HG03175 (cell line): ENCODE measurements around the gene EML6.
"Not testable (repeated sequence)": the region's sequence is repeated elsewhere in the genome, so short reads cannot be mapped to it uniquely, and the experiment has no call there.

Source experiments
- ATAC-seq: cut with Tn5 transposase; IDR thresholded peaks from one replicate; pipeline ENCODE4 v1.9.1; 2021; ENCODE audit warnings: mild to moderate bottlenecking, moderate library complexity; ENCODE audit not compliant: unreplicated experiment

The EML6 gene

DNA sequence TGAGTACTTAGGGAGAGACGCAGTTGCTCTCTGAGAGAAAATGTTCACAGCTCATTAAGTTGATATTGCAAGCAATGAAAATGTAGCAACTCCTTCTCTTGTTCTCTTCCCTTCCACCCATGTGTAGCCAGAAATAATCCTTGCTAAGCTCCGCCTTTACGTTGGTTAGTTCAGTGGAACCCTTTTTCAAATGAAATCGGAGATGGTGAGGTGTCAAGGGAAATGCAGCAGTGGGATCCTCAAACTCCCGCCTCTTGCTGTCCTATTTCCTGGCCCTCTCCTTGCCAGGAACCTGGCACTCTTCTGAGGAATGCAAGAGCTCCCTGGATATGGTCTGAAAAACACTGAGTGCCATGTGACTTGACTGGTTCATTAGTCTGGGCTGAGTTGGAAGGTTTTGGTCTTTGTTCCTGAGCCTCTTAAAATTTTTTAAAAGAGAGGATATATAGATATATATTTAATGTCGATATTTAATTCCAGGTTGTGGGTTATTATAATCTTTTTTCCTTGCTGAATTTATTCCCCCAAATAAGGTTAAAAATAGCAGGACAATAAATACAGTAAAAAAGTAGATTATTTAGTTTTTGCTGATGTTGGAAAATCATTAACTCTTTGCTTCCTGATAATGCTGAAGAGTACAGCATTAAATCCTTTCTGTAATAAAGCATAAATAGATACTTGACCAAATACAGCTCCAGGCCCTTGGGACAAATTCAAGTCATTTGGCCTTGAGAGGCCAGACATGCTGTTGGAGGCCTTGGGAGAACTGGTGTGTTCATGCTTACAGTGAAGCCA lies 116.2 kb downstream of the EML6 start:
- ATAC-seq, result no peak

DNA sequence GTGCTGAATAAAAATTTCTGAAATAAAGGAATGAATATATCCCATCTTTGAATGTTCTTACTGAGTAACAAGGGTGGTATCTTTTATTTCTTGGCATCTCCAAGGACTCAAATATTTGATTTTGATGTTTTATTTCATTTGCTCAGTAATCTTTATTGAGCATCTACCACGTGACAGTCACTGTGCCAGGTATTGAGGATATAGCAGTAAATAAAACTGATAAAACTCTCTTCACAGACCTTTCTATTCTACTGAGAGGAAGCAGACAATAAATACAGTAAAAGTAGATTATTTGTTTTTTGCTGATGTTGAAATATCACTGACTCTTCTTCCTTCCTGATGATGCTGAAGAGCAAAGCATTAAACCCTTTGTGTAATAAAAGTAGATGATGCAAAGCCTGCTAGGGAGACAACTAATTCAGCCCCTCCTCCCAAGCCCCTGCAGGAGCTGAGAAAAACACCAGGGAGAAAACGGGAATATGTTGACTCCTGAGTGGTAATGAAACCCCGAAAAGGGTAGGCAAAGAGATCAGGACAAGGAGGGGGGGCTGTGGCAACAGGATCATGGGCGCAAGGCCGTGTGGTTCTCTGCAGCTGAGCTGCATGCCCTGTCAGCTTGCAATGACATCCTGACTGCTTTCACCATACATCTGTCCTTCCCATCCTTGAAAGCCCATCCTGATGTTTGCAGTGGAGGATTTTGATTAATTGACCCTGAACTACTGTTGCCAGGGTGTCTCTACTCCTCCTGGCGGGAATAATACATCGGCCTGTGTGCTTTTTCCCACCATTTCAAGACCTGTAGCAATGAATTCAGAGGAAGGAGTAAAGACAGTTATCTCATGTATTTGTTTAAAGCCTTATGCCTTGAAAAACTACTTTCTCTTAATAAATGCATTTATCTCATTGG lies 117.4 kb downstream of the EML6 start:
- ATAC-seq, result no peak

DNA sequence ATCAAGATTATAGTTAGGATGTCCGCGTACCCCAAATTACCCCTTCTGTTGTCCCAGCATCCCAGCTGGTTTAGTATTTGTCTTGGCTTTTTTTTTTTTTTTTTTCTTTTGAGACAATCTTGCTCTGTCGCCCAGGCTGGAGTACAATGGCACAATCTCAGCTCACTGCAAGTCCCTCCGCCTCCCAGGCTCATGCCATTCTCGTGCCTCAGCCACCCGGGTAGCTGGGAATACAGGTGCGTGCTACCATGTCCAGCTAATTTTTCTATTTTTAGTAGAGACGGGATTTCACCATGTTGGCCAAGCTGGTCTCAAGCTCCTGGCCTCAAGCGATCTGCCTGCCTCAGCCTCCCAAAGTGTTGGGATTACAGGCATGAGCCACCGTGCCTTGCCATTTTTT lies 118.0 kb downstream of the EML6 start:
- not testable (repeated sequence) for ATAC-seq

DNA sequence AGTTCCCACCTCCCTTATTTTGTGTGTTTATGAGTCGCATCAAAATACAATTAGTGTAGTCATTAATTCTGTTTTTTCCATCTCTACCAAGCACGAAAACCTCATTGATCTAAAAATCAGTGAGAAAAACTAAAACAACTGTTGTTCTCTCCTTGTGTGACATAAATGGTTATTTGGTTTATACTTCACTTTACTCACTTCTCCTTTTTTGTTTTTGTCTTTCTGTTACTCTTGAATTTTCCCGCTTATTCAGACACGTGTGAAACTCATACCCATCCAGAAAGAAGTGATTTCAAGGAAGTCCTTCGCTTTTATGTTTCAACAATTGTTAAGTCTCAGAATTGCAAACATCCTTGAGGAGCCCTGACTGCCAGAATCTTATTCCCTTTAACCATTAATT lies 121.6 kb downstream of the EML6 start:
- ATAC-seq, result no peak

DNA sequence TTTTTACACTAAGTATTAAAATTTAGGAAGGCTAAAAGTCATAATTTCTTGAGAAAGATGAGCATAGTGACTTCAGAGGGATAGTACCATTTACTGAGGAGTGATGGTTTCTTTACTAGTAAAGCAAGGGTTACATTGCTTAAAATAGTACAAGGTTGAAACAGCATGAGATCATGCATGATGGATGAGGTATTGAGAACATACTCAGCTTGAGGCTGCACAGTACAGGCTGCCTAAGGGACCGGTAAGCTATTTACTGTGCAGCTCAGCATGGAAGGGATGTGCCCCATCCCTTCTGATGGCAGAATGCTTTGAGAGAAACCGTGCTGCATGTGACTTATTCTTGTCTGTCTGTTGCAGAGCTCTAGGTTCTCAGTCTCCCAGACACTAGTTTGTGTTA lies 122.1 kb downstream of the EML6 start:
- ATAC-seq, result no peak

DNA sequence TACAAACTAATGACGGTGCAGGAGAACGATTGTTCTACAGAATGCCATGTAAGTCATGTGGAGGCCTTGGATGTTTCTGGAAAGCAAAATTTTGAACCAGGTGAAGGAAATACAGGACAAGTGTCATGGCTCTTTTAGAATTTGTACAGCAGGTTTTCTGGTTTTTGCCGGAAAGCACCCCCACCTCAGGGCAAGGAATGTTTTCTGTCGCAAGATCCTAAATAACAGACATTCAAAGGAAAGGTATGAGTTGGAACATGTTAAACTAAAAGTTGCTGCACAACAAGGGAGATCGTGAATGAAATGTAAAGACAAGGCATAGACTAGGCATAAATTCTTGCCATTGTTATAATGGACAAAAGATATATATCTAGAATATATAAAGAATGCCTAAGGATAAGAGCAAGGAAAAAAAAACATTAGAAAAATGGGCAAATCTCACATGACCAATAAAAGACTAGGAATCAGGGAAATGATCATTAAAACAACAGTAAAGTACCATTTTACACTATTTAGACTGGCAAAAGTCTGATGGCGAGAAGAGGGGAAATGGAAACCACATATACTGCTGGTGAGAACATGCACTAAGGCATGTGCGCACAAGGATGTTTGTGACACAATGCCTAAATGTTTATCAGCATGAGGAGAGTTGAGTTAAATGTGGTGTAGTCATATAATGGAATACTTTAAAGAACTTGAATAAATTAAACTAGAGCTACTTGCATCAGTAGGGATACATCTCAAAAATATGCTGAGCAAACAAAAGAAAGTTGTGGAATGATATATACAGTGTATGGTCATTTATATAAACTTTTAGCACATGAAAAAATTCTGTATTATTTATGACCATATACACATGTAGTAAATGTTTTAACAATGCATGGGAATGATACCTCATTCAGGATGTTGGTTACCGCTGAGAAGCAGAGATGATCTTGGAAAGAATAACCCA lies 127.0 kb downstream of the EML6 start:
- ATAC-seq, result no peak

DNA sequence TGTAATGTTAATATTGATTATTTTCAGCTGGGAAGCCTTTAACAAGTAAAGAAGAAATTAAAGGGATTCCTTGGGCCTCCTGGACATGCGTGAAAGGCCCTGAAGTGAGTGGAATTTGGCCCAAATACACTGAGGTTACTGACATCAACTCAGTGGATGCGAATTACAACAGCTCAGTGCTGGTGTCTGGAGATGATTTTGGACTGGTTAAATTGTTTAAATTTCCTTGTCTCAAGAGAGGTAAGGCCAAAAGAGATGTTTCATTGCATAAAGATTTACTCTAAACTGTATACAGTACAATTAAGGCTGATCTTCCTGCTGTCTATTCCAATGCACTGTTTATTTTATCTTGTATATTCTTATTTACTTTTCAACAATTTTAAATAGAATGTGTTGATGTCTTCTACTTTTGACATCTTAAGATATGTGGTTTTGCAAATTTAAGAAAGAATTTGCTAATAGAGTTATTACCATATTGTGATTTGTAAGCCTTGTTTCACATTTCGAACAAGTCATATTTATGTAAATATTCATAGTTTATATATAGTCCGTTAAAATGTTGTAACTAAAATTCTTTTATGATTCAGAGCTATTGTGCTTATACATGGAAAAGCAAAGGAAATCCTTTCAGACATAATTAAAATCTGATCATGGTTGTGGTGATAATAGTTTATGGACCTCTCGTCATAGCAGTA lies 130.3 kb downstream of the EML6 start:
- ATAC-seq, result no peak

DNA sequence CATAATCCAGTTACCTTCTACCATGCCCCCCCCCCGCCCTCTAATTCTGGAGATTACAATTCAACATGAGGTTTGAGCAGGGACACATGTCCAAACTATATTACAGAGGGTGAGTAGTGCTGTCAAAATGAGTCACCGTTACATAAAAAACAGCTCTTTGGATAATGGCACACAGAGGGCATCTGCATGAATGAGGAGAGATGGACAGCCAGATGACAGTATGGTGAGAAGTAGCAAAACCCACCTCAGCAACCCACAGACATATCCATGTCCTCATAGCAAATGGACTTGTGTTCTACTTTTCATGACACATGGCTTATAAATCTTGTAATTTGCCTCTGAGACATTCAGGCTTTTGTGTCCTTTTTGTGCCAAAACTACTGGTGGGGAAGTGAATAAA lies 132.0 kb downstream of the EML6 start:
- no peak for ATAC-seq

DNA sequence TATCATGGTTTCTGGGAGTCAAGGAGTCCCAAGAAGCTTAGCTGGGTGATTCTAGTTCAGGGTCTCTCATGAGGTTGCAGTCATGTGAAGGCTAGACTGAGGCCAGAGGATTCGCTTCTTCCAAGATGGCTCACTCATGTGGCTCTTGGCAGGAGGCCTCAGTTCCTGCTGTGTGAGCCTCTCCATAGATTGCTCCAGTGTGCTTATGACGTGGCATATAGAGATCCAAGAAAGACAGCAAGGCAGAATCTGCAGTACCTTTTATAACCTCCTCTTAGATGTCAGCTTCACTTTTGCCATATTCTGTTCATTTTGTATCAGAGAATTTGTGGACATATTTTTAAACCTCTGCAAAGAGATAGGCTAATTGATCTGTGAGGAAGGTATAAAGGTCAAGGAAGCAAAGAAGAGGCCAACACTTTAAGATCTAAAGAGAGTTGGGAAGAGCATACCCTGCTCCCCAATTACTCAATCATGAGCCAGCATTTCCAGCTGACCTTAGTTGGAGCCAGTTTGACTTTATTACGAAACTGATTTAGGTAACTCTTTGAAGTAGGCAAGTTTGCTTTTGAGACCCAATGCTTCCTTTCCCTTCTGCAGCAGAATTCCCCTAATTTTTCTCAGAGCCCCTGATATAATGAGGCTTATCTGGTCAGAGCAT lies 134.7 kb downstream of the EML6 start:
- ATAC-seq, result no peak

DNA sequence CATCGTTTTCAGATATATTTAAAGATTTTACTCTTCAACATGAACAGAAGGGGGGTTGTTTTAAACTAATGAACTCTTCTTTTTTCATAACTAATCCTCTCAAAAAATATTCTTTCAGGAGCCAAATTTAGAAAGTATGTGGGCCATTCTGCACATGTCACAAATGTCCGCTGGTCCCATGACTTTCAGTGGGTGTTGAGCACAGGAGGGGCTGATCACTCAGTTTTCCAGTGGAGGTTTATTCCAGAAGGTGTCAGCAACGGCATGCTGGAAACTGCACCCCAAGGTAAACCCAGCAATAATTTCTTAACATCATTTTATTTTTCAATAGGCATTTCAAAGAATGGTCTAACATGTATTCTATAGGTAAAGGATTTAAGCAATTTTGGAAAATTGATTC lies 136.0 kb downstream of the EML6 start:
- no peak for ATAC-seq

DNA sequence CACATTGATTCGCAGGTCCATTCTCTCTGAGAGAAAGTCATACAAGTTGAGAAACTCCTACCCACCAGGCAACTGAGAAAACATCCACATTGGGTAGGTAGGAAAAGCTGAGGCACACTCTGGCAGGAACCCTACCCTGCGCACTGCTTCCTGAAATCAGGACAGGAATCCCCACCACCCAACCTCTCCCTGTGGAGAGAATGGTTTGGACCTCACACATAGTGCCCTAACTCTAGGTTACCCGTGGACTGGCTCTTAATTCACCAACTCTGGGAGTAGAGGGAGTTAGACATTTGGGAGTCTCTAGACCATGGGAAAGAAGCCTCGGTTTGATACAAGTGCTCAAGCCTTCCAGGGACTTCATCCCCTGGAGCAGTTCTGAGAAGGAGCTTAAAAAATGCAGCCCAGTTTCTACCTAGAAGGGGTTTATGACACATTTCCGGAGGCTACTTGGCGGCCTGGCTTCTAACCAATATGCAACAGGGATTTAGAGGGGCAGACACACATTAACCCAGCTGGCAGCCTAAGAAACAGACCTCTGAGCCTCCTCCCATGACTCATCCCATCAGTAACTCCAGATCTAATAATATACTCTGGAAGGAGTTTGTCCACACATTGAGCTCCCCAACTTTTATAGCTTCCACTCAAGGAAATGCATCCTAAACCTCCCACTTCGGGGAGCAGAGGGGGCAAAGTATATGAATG lies 136.7 kb downstream of the EML6 start:
- no peak for ATAC-seq

DNA sequence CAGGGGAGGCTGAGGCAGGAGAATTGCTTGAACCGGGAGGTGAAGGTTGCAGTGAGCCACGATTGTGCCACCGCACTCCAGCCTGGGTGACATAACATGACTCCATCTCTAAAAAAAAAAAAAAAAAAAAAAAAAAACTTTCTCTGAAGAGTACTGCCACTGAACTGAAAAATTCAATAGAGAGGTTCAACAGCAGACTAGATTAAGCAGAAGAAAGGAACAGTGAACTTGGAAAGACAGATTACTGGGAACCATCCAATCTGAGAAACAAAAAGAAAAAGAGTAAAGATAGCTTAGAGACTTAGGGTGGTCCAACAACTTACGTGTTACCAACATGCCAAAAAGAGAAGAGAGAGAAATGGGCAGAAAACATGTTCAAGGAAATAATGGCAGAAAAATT lies 138.8 kb downstream of the EML6 start:
- ATAC-seq, result no peak

DNA sequence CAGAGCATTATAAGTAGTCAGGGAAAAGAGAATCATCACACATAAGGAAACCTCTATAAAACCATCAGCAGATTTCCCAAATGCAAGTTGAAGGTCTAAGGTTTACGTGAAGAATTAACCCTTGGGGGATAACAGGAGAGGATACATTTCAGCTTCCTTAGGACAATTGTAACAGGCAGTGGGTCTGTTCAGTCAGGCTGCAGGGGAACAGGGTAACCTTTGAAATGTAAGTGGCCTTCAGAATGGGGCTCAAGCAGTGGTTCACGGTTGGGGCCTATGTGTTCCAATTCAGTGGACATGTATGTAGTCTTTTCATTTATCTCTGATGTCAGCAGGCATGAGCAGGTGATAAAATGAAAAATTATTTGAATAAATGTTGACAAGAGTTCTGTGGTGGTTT lies 139.3 kb downstream of the EML6 start:
- ATAC-seq, result no peak

DNA sequence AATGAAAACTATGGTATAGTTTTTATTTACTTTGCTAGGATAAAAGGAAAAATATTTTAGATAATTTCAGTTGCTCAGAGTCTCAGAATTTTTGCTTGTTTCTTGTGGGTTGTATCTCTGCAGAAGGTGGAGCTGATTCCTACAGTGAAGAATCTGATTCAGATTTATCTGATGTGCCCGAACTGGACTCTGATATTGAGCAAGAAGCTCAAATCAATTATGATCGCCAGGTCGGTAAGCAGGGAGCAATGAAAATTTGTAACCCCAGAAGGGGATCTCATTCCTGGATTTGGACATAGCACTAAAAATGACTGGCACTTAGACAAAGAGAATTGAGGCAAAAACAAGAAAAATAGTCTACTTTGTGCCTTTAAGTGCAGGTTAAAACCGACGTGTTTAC lies 140.2 kb downstream of the EML6 start:
- ATAC-seq, result no peak

DNA sequence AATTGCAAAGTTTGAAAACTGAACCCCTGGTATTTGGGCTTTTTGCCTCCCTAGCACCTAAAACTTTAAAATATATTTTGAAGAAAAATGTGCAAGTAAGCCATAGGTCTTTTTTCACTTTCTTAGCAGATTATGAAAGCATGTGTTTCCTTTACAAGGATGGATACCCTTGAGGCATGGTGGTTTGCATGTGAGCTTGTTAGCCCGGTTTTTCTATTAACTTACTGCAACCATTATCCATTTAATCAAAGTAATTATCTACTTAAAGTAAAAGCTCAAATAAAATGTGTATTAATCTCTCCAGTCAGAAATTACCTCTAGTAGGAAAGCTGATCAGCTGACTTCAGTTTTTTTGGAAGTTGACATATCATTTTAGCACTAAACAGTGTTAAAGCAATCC lies 140.6 kb downstream of the EML6 start:
- no peak for ATAC-seq

DNA sequence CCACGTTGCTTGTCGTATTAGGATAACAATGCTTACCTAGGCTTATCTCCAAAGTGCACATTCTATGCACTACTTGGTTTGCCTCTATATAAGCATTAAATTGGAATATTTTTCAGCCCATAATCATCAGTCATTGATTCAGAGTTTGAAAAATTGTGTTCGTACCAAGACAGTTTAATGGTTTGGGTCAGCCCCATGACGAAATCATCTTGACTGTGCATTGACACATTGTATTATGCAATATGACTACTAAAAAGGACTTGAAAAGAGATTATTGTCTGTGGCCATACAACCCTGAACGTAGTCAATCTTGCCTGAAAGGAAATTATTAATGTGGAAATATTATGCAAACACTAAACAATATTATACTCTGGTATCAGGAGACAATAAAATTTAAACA lies 141.3 kb downstream of the EML6 start:
- no peak for ATAC-seq

DNA sequence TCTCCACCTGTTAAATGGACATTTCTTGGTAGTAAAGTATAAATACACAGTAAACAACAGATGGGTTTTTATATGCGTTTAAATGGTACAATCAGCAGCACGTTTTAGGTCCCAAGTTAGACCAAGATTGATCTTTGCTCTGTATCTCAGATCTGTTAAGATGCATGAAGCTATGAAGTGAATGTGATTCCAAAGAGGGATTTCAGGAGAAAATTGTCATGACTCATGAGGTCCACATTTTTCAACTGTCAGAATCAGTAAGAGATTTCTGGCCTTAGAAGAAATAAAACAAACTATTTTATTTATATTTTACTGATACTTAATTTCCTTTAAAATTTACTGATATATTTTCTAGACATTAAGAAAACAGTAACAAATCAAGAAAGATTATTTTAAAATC lies 142.7 kb downstream of the EML6 start:
- ATAC-seq, result no peak

DNA sequence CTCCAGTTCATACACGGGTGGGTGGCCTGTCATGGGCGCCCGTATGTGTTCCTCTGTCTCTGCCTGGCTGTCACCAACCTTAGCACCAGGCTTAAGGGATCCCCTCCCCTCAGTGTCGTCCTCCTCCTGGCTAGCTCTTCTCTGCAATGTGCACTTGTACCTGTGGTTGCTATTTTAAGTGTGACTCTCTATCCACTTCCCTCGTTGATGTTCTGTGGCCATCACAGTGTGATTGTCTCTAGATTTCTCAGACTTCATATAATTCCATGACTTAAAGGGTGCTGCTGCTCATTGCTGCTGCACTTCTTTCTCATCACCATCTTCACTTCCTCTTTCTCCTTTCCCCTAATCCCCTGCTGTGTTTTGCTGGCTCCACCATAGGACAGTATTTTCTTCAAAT lies 143.4 kb downstream of the EML6 start:
- ATAC-seq, result peak; percentile 87

DNA sequence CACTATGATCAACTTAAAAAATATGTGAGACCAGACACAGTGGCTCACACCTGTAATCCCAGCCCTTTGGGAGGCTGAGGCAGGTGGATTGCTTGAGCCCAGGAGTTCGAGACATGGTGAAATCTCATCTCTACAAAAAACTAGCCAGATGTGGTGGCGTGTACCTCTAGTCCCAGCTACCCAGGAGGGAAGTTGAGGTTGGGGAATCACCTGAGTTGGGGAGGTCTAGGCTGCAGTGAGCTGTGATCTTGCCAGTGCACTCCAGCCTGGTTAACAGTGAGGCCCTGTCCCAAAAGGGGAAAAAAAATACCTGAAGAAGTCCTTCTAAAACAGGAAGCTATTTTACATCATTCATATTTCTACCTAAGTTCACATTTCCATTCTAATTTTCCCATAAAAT lies 144.0 kb downstream of the EML6 start:
- ATAC-seq, result peak; percentile 26
